Thymus (tissue), 14 donors: ENCODE results near the gene POU4F1. TPM values are rescaled to one million over a fixed set of nuclear protein-coding genes. Genes with fewer than 3 reads are reported as not detected.
"Not testable (repeated sequence)": the region's sequence is repeated elsewhere in the genome, so short reads cannot be mapped to it uniquely, and the experiment has no call there.

ENCODE experiments used
- DNase-seq, 9 donors: peaks; one replicate each; pipeline ENCODE4 v3.0.0-alpha.2; 2013; ENCODE audit warnings: low spot score in 9 of 9, low read depth in 6 of 9, missing footprints in 1 of 9
- H3K27ac ChIP-seq, 2 donors: one replicate each; pipeline ENCODE4 v1.5.1; 2013; ENCODE audit warnings: control low read depth in 1 of 2, low read depth in 1 of 2, low read length in 1 of 2, mild to moderate bottlenecking in 1 of 2, moderate library complexity in 1 of 2
- H3K27me3 ChIP-seq, 2 donors: one replicate each; pipeline ENCODE4 v1.5.1; 2013; ENCODE audit warnings: low read length in 1 of 2; ENCODE audit not compliant: control insufficient read depth in 2 of 2, insufficient read depth in 1 of 2
- H3K36me3 ChIP-seq, 2 donors: one replicate each; pipeline ENCODE4 v1.5.1; 2013; ENCODE audit warnings: low read length in 1 of 2, mild to moderate bottlenecking in 1 of 2, moderate library complexity in 1 of 2; ENCODE audit not compliant: control insufficient read depth in 2 of 2, insufficient read depth in 2 of 2
- H3K4me1 ChIP-seq, 2 donors: one replicate each; pipeline ENCODE4 v1.5.1; 2013; ENCODE audit warnings: low read length in 2 of 2; ENCODE audit not compliant: control insufficient read depth in 2 of 2, insufficient read depth in 2 of 2
- H3K4me3 ChIP-seq, 2 donors: one replicate each; pipeline ENCODE4 v1.5.1; 2013; ENCODE audit warnings: low read length in 2 of 2, control low read depth in 1 of 2, mild to moderate bottlenecking in 1 of 2
- H3K9me3 ChIP-seq, 2 donors: one replicate each; pipeline ENCODE4 v1.5.1; 2013; ENCODE audit warnings: low read length in 1 of 2, mild to moderate bottlenecking in 1 of 2; ENCODE audit not compliant: control insufficient read depth in 2 of 2, insufficient read depth in 1 of 2
- WGBS: extraction: QIAGEN DNeasy Blood & Tissue Kit; methylation state at CpG from one replicate; pipeline ENCODE4 v1.1.7; 2013; 5-methylcytosine and 5-hydroxymethylcytosine counted together
- long read RNA-seq, 10 donors: transcript quantifications; one replicate each; lab custom pipeline, GENCODE V29; 2026
- polyA plus RNA-seq: library from polyadenylated mRNA; stranded (reverse); fragments of 200-250 nt; gene quantifications from one replicate; pipeline ENCODE4 v1.2.3, GENCODE V29; 2013
- total RNA-seq: library from RNA; stranded (reverse); fragments of 120-200 nt; gene quantifications from one replicate; pipeline ENCODE4 v1.2.4, GENCODE V29; 2013
- donor health status: healthy.

POU4F1 gene
- total RNA-seq: 0.80 TPM
- 2.0 TPM for polyA plus RNA-seq
- long read RNA-seq, donor 1: 0 reads
- long read RNA-seq, donor 2: 0 reads
- long read RNA-seq, donor 3: 0 reads
- long read RNA-seq, donor 4: 0 reads
- long read RNA-seq, donor 5: 0 reads
- long read RNA-seq, donor 6: 0 reads
- long read RNA-seq, donor 7: 0 reads
- long read RNA-seq, donor 8: 0 reads
- long read RNA-seq, donor 9: 0 reads
- long read RNA-seq, donor 10: 0 reads

DNA sequence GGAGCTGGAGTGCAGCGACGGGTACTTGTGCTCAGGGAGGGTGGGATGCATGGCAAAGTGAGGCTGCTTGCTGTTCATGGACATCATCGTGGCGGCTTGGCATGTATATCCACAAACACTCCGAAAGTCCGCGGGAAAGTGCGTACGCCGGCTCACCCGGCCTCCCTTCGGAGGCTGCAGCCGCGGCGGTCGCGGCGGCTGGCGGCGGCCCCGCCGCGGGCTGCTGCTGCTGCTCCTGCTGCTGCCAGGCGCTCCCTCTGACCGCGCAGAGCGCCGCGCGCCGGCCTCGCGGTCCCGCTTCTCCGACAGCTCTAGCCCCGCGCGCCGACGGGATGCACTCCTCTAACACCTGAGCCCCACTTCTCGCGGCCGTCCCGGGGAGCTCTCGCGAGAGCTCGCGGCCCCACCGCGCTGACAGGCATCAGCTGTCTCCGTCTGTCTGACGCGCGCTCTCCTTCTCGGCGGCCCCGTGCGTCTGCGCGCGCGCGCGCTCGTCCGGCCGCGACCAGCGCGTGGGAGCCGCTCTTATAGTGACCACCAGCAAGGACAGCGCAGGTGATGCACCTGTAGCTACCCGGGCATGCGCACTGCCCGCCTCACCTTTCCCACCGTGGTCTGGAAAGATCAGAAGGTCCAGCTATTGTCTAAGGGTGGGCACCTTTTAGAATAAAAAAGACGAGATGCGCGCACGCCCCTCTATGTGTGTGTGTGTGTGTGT is at the start of gene POU4F1:
Gene POU4F1 (minus strand): TSS at position 313 of the 718 bp plus-strand sequence. CDS start 226 bp downstream, at position 87.
- DNase-seq: peak in 8 of 9 donors; percentile 47 to 91 (median 76)
- WGBS: 1% methylated on average over 80 of the region's 80 CpGs
- H3K4me3 ChIP-seq: peak within 1 kb of the TSS; percentile 30 to 61
- H3K9me3 ChIP-seq: peaks cover 3 to 11% of the 10 kb centered on the region in 2 donors
- peaks cover 15 to 37% of the 10 kb centered on the region in 2 donors for H3K4me1 ChIP-seq
- H3K27ac ChIP-seq: no peak within 1 kb of the TSS
- peaks cover 84 to 97% of the 10 kb centered on the region in 2 donors for H3K27me3 ChIP-seq
- no peaks in the 10 kb centered on the region for H3K36me3 ChIP-seq

DNA sequence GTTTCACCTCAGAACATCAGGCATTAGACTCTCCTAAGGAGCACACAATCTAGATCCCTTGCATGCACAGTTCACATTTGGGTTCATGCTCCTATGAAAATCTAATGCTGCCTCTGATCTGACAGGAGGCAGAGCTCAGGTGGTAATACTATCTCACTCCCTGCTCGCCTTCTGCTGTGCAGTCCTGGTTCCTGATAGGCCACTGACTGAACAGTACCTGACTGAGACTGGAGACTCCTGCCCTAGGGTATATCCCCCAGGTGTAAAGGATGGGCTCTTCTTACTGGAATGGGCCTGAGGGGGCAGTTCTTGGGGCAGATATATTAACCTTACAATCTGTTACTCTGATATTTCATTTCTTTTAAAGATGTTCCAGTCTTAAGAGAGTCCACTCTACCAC is 49.3 kb upstream of the POU4F1 start:
- DNase-seq: no peak
- Histone ChIP-seq H3K27ac (no peak overlapping the region), H3K27me3 (no peaks in the 10 kb centered on the region), H3K4me1 (peaks cover 7% of the 10 kb centered on the region in 2 donors), H3K9me3 (no peaks in the 10 kb centered on the region), H3K4me3 (no peak overlapping the region), H3K36me3 (no peaks in the 10 kb centered on the region)
- 90% methylated on average over 1 of the region's 1 CpG for WGBS

GRCh38 chr13:78650717-78651083 is 47.3 kb upstream of the POU4F1 start:
- no peak for DNase-seq
- no peak overlapping the region for H3K27ac ChIP-seq

DNA sequence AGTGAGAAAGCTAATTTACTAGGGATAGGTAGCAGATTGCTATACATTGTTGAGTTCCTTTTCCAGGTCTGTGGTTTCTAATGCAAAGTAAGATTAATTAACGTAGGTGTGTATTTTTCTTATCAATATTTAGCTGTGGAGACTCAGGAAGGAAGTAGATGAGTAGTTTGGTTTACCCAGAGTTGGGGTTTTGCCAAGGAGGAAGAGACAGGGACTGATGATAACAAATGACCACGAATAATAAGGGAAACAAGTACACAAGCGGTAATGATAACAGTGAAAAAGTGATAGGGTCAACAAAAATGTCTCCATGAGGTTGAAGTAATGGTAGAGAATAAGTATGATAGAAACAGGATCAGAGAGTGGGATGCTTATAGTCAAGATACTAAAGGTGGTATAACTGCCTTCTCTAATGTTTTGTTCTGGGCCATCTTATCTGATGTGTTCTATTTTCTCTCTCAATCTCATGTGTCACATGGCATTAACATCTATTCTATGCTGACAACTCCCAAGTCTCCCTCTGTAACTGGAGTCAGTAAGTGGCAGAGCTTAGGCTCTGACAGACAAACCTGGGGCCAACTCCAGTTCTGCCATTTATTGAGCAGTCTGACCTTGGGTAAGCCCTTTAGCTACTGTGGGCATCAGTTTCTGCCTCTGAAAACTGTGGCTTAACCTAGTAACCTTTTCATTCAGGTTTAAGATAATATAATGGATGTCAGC is 46.8 kb upstream of the POU4F1 start:
- H3K27me3 ChIP-seq: no peaks in the 10 kb centered on the region

More at GRCh38 chr13:78650717-78651083, 47.3 kb upstream of the POU4F1 start:
- Histone ChIP-seq H3K4me1 (peaks cover 6% of the 10 kb centered on the region in 2 donors), H3K36me3 (no peaks in the 10 kb centered on the region), H3K9me3 (no peaks in the 10 kb centered on the region), H3K4me3 (no peak overlapping the region), H3K27me3 (no peaks in the 10 kb centered on the region)
- 98% methylated on average over 2 of the region's 2 CpGs for WGBS

GRCh38 chr13:78647109-78647678 is 43.8 kb upstream of the POU4F1 start:
- not testable (repeated sequence) for H3K36me3 ChIP-seq, H3K27ac ChIP-seq, DNase-seq, H3K4me3 ChIP-seq, H3K4me1 ChIP-seq, H3K27me3 ChIP-seq, H3K9me3 ChIP-seq
- WGBS: 89% methylated on average over 11 of the region's 11 CpGs

More for the DNA sequence above, 46.8 kb upstream of the POU4F1 start:
- H3K9me3 ChIP-seq: no peaks in the 10 kb centered on the region
- no peaks in the 10 kb centered on the region for H3K36me3 ChIP-seq
- no peak for DNase-seq
- H3K27ac ChIP-seq: no peak overlapping the region
- WGBS: 28% methylated on average over 3 of the region's 3 CpGs
- H3K4me1 ChIP-seq: peaks cover 6% of the 10 kb centered on the region in 2 donors
- H3K4me3 ChIP-seq: no peak overlapping the region

GRCh38 chr13:78638216-78638615 is 34.9 kb upstream of the POU4F1 start:
- Histone ChIP-seq H3K27me3 (no peaks in the 10 kb centered on the region), H3K27ac (no peak overlapping the region), H3K4me1 (no peaks in the 10 kb centered on the region), H3K4me3 (no peak overlapping the region), H3K36me3 (peaks cover 10 to 52% of the 10 kb centered on the region in 2 donors), H3K9me3 (no peaks in the 10 kb centered on the region)
- 77% methylated on average over 4 of the region's 4 CpGs for WGBS
- no peak for DNase-seq

DNA sequence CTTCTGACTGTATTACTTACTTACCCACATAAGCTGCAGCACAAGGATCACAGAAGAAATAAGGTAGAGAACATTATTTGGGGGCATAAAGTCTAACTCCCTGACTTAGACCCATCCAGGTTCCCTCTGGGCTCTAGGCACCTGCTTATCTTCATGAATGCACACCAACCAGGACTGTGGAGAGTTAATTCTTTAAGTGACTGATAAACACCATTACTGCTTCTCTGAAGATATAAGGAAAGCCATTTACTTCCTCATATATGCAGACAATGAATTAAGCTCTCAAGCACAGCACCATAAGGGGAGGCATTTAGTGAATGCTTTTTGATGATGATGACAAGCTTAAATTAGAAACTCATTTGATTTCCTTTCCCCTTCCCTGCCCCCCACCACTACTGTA is 33.1 kb upstream of the POU4F1 start:
- no peak overlapping the region for H3K4me3 ChIP-seq
- no peak for DNase-seq
- no peaks in the 10 kb centered on the region for H3K9me3 ChIP-seq
- H3K4me1 ChIP-seq: no peaks in the 10 kb centered on the region
- no peaks in the 10 kb centered on the region for H3K27me3 ChIP-seq
- peaks cover 15 to 58% of the 10 kb centered on the region in 2 donors for H3K36me3 ChIP-seq
- H3K27ac ChIP-seq: no peak overlapping the region

- Histone ChIP-seq H3K36me3 (peaks cover 13 to 51% of the 10 kb centered on the region in 2 donors), H3K9me3 (no peaks in the 10 kb centered on the region), H3K4me3 (no peak overlapping the region), H3K4me1 (peaks cover 2 to 3% of the 10 kb centered on the region in 2 donors), H3K27me3 (no peaks in the 10 kb centered on the region), H3K27ac (no peak overlapping the region)
- WGBS: 93% methylated on average over 4 of the region's 4 CpGs
- DNase-seq: no peak
Observed at GRCh38 chr13:78632996-78633395, 29.6 kb upstream of the POU4F1 start.

DNA sequence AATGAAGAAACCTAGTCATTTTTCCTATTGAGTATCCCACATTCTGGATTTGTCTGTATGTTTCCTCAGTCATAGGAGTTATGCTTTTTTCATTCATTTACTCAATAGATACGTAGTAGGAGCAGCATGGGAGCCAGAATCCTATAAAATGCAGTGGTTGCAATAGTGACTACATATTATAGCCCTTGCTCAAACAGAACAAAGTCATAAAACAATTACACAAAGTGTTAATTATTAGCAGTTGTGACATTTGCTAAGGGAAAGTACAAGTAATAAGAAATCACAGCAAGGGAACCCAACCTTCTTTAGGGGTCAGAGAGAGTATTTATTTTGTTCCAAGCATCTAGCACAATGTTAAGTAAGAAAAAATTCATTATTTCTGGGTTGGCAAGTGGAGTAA is 27.7 kb upstream of the POU4F1 start:
- DNase-seq: no peak

More for the DNA sequence above, 27.7 kb upstream of the POU4F1 start:
- 99% methylated on average over 1 of the region's 1 CpG for WGBS
- Histone ChIP-seq H3K4me1 (peaks cover 2 to 3% of the 10 kb centered on the region in 2 donors), H3K27ac (no peak overlapping the region), H3K27me3 (no peaks in the 10 kb centered on the region), H3K4me3 (no peak overlapping the region), H3K9me3 (no peaks in the 10 kb centered on the region), H3K36me3 (peaks cover 12 to 36% of the 10 kb centered on the region in 2 donors)
